Naive B cell (primary cell): ENCODE measurements around the gene CDC42. TPM values are rescaled to one million over a fixed set of nuclear protein-coding genes. Genes with fewer than 3 reads are reported as not detected.
A peak's percentile ranks its signal among the peaks of the same experiment; 100 is the strongest.

Experiments
- ATAC-seq, 2 donors: fragments of 150-1000 bp; cut with Tn5 transposase; 2 replicates each; pipeline ENCODE4 v1.10.0; 2021; ENCODE audit warnings: low read depth in 2 of 2, mild to moderate bottlenecking in 2 of 2, moderate library complexity in 2 of 2
- DNase-seq: peaks from one replicate; pipeline ENCODE4 v3.0.0; 2022
- H3K27ac Mint-ChIP-seq, 6 donors: one replicate each; pipeline ENCODE4 v1.8.0; 2020 to 2022; ENCODE audit warnings: mild to moderate bottlenecking in 6 of 6, mixed read lengths in 6 of 6, moderate library complexity in 5 of 6, inconsistent platforms in 2 of 6
- H3K27me3 Mint-ChIP-seq, 3 donors: one replicate each; pipeline ENCODE4 v1.8.0; 2021 to 2022; ENCODE audit warnings: mixed read lengths in 3 of 3, mild to moderate bottlenecking in 1 of 3
- H3K36me3 Mint-ChIP-seq, 2 donors: one replicate each; pipeline ENCODE4 v1.8.0; 2020 to 2022; ENCODE audit warnings: mixed read lengths in 2 of 2, inconsistent platforms in 1 of 2, mild to moderate bottlenecking in 1 of 2
- H3K4me1 Mint-ChIP-seq, 3 donors: one replicate each; pipeline ENCODE4 v1.8.0; 2020 to 2022; ENCODE audit warnings: mixed read lengths in 3 of 3, inconsistent platforms in 1 of 3, mild to moderate bottlenecking in 1 of 3, moderate library complexity in 1 of 3
- H3K4me3 Mint-ChIP-seq, 8 donors: one replicate each; pipeline ENCODE4 v1.8.0; 2020 to 2022; ENCODE audit warnings: mild to moderate bottlenecking in 8 of 8, mixed read lengths in 8 of 8, moderate library complexity in 8 of 8, inconsistent platforms in 2 of 8
- H3K9me3 Mint-ChIP-seq, 7 donors: one replicate each; pipeline ENCODE4 v1.8.0; 2020 to 2022; ENCODE audit warnings: mixed read lengths in 7 of 7, mild to moderate bottlenecking in 5 of 7, inconsistent platforms in 2 of 7, moderate library complexity in 1 of 7
- polyA plus RNA-seq, 6 donors: library from polyadenylated mRNA; unstranded; fragments of 300-500 nt; fragmentation: Illumina TruSeq; gene quantifications; one replicate each; pipeline ENCODE4 v1.2.3, GENCODE V29; 2021; ENCODE audit warnings: low read depth in 6 of 6

CDC42 gene
- polyA plus RNA-seq, 6 donors from 2014 or later = 165 to 491 (median 378) TPM

DNA sequence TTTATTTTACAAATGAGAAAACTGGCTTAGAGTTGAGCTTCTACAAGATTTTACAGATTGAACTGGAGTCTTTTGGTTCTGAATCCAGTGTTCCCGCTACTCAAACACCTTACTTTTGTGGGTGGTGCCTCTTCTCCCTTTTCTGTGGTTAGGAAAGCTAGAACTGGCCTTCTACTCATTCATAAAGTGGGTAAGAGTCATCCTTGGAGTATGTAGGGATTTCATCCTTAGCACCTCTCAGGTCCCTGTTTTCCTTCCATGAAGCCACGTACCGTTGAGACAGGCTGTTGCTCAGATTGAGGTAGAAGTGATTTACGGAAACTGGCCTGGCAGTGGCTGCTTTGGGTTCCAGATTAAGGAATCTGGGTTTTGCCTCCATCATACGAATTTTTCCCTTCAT, 54.6 kb downstream of the CDC42 start:
- no peaks in the 10 kb centered on the region for H3K27me3 Mint-ChIP-seq
- H3K9me3 Mint-ChIP-seq = no peaks in the 10 kb centered on the region
- no peak overlapping the region for H3K4me3 Mint-ChIP-seq
- H3K4me1 Mint-ChIP-seq = peaks cover 50 to 52% (median 51%) of the 10 kb centered on the region in 3 donors
- ATAC-seq = no peak
- DNase-seq = no peak
- peak overlapping the region in 1 of 6 donors; percentile 48 for H3K27ac Mint-ChIP-seq
- peaks cover 0 to 8% of the 10 kb centered on the region in 2 donors for H3K36me3 Mint-ChIP-seq

DNA sequence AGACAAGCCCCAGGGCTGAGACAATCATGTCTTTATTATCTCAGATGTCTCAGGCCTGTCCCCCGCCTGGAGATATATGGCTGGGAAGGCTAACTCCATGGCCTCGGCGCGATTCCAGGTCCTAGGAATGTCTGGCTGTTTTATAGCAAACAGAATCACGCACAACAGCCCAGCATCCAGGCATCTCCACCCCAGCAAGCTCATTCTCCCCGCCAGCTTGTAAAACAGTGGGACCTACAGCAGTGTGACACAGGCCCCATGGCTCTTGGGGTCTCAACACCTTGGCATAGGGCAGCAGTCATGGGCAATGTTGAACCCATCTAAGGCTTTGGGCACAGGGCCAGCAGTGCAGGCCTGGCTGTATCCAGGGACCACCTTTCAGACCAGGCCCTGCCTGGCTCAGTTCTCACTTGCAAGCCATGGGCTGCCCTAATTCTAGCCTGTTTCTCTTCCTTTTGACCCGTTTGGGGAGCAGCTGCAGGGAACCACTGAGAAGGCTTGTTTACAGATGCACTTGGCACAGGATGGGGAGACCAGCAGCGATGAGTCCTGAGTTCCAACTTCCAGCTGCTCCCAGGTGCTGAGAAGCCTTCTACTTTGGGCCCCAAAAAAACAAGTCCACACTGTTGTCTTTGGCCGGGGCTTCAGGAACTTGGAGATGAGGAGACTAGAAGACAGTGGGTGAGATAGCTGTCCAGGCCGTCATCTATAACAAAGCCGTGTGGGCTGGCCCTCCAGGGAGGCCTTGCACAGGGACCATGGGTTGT, 56.0 kb downstream of the CDC42 start:
- H3K27ac Mint-ChIP-seq = peak overlapping the region in 2 of 6 donors; percentile 39 to 40
- peaks cover 50 to 64% (median 59%) of the 10 kb centered on the region in 3 donors for H3K4me1 Mint-ChIP-seq
- H3K36me3 Mint-ChIP-seq = peaks cover 0 to 8% of the 10 kb centered on the region in 2 donors
- H3K9me3 Mint-ChIP-seq = no peaks in the 10 kb centered on the region
- DNase-seq (no peak), ATAC-seq (no peak)
- H3K4me3 Mint-ChIP-seq = no peak overlapping the region
- no peaks in the 10 kb centered on the region for H3K27me3 Mint-ChIP-seq

DNA sequence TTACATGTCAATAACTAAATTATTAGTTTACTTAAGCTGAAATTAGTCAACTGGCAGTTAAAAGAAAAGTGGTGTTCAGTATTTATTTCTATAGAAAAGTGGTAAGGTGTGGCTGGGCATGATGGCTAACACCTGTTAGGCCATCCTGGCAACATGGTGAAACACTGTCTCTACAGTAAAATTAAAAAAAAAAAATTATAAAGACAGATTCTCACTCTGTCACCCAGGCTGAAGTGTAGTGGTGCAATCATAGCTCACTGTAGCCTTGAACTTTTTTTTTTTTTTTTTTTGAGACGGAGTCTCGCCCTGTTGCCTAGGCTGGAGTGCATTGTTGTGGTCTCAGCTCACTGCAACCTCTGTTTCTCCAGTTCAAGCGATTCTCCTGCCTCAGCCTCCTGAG, 57.5 kb downstream of the CDC42 start:
- no peak overlapping the region for H3K27ac Mint-ChIP-seq
- no peak overlapping the region for H3K4me3 Mint-ChIP-seq
- H3K36me3 Mint-ChIP-seq = peaks cover 0 to 5% of the 10 kb centered on the region in 2 donors

DNA sequence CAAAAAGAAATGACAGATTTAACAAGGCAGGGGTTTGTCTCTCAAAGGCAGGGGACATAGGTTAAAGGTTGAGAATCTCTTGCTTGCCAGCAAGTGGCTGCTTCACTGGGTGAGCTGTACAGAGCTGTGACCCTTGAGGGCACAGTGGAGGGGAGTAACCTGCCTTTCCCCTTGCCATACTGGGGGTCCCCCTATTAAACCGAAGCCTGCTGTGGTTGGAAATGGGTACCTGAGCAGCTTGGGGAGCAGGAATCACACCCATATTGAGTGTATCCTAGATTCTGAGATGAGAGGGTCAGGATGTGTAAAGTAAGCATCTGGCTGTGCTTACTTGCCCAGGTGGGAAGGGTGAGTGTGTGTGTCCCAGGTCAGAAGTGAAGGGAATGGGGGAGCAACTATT, 58.6 kb downstream of the CDC42 start:
- Mint-ChIP-seq H3K4me3 (peak overlapping the region in 1 of 8 donors; percentile 39), H3K27me3 (no peaks in the 10 kb centered on the region), H3K9me3 (no peaks in the 10 kb centered on the region), H3K27ac (peak overlapping the region in 1 of 6 donors; percentile 75), H3K36me3 (peaks cover 0 to 12% of the 10 kb centered on the region in 2 donors), H3K4me1 (peaks cover 42 to 60% (median 53%) of the 10 kb centered on the region in 3 donors)
- DNase-seq (no peak), ATAC-seq (no peak)

More for the DNA sequence above, 57.5 kb downstream of the CDC42 start:
- H3K9me3 Mint-ChIP-seq = no peaks in the 10 kb centered on the region
- H3K27me3 Mint-ChIP-seq = no peaks in the 10 kb centered on the region
- ATAC-seq (no peak), DNase-seq (no peak)
- H3K4me1 Mint-ChIP-seq = peaks cover 39 to 57% (median 52%) of the 10 kb centered on the region in 3 donors

DNA sequence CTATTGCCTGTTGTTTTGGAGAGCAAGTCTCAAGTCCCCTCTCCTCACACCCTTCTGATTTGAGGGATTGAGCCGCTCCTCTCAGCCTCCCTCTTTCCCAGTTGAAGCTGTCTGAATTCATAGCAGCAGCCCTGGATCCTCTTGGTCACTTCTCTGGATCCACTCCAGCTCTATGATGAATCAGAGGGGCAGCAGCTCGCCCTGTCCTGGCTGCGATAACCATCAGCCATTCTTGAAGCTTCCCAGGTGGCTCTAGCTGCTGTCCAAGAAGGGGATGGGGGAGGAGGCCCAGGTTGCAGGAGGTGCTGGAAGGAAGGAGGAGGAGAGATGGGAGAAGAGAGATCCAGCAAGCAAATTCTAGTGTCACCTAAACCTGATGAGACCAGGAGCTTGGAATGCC, 59.1 kb downstream of the CDC42 start:
- peaks cover 44 to 60% (median 53%) of the 10 kb centered on the region in 3 donors for H3K4me1 Mint-ChIP-seq
- H3K36me3 Mint-ChIP-seq = peaks cover 0 to 12% of the 10 kb centered on the region in 2 donors
- H3K27me3 Mint-ChIP-seq = no peaks in the 10 kb centered on the region
- ATAC-seq (no peak), DNase-seq (no peak)
- no peak overlapping the region for H3K4me3 Mint-ChIP-seq
- H3K27ac Mint-ChIP-seq = peak overlapping the region in 1 of 6 donors; percentile 91
- H3K9me3 Mint-ChIP-seq = no peaks in the 10 kb centered on the region

DNA sequence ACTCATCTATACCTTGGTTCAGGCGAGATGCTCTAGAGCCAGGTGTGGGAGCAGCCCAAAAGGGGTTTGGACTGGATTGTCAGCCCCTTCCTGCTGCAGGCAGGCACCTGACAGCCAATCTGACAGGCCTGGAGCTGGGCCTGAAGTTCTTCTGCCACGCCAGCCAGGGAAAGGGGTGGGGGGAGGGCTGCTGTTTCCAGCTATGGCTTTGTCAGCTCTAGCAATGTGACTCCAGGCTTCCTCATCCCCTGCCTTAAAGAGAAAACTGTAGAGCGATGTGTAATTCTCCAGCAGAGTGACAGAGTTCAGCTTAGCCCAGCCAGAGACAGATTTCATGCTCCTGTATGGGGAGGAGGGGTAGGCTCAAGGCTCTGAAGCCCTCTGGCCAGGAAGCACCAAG, 60.0 kb downstream of the CDC42 start:
- Mint-ChIP-seq H3K27ac (peak overlapping the region in 4 of 6 donors; percentile 52 to 93 (median 72)), H3K4me3 (no peak overlapping the region), H3K36me3 (peaks cover 0 to 12% of the 10 kb centered on the region in 2 donors), H3K27me3 (no peaks in the 10 kb centered on the region), H3K9me3 (no peaks in the 10 kb centered on the region), H3K4me1 (peaks cover 50 to 65% (median 63%) of the 10 kb centered on the region in 3 donors)
- ATAC-seq (no peak), DNase-seq (no peak)

DNA sequence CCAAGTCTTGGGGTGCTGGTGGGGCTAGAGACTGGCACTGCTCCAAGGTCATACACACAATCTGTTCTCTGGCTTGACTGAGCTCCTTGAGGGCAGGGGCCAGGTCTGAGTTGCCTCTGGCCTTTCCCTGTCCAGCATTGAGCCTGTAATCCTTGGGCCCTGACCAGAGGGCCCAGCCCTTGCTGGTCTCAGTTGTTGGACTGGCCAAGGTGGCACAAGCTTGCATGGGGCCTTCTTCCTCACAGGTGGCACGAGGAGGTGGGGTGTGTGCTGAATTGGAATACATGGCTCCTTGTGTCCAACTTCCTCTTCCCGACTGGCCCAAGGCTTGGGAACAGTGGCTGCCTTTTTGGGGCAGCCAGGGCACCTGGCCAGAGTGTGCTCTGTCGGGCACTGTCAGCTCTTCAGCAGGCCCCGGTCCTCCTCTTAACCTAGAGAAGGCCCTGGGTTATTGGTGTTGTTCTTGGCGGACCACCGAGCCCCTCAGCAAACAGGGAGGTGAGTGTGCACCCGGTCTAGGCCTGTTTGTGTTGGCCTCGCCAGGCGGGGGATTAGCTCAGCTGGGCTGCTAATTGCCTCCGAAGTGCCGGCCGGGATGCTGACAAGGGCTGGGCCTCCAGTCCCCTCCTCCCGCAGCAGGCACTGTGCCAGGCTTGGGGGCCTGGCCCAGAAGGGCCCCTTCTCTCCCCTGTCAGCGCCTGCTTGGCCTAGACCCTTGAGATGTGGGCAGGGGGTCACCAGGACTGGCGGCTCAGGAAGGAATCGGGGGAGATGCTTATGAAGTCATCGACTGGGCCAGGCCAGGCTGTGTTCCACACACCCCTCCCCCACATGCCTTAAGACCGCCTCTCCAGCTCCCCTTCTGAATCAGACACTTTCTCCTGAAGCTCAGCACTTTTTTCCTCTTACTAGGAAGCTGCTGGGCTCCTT, 61.8 kb downstream of the CDC42 start:
- Mint-ChIP-seq H3K36me3 (peaks cover 0 to 12% of the 10 kb centered on the region in 2 donors), H3K9me3 (no peaks in the 10 kb centered on the region), H3K27ac (peak overlapping the region; percentile 61 to 98 (median 91)), H3K4me1 (peaks cover 62 to 75% (median 69%) of the 10 kb centered on the region in 3 donors), H3K27me3 (no peaks in the 10 kb centered on the region), H3K4me3 (no peak overlapping the region)
- no peak for ATAC-seq
- no peak for DNase-seq

DNA sequence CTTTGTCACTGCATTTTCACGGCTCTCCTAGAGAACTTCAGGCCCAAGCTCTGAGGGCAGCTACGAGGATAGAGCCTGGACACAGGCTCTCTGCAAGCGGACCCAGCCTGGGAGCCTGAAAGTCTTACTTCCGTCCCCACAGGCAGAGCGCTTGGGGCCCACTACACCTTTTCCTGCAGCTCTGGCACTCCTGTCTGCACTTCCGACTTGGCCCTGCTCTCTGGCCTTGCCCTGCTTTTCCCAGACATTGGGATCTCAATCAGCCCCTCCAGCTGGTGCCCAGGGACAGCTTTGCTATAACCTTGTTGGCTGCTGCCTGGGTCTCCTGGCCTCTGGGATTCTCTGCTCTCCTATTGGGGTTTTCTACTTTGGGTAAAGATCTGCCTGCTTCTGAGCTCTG, 62.8 kb downstream of the CDC42 start:
- ATAC-seq = no peak
- peak overlapping the region; percentile 85 to 98 (median 92) for H3K27ac Mint-ChIP-seq
- H3K4me1 Mint-ChIP-seq = peaks cover 66 to 81% (median 76%) of the 10 kb centered on the region in 3 donors
- H3K9me3 Mint-ChIP-seq = no peaks in the 10 kb centered on the region
- peak overlapping the region in 1 of 8 donors; percentile 82 for H3K4me3 Mint-ChIP-seq
- no peak for DNase-seq
- peaks cover 0 to 12% of the 10 kb centered on the region in 2 donors for H3K36me3 Mint-ChIP-seq
- no peaks in the 10 kb centered on the region for H3K27me3 Mint-ChIP-seq

DNA sequence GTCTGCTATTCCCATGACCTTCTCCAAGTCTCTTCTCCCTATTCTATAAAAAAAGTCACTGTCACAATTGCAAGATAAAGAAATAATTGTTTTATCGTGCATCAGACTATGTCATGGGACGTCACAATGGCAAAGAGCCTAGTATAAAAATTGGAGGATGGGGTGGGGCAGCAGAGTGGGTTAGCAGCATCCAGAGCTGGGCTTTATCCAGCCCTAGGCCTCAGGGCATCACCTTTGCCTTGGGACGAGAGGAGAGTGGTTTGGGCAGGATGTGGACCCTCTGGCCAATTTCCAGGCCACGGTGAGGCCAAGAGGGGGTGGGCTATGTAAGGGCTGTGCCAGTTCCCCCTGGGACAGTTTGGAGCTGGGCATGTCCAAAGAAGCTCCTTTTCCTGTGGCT, 64.7 kb downstream of the CDC42 start:
- no peaks in the 10 kb centered on the region for H3K27me3 Mint-ChIP-seq
- ATAC-seq (no peak), DNase-seq (no peak)
- peaks cover 0 to 12% of the 10 kb centered on the region in 2 donors for H3K36me3 Mint-ChIP-seq
- H3K27ac Mint-ChIP-seq = peak overlapping the region in 4 of 6 donors; percentile 51 to 92 (median 75)
- H3K9me3 Mint-ChIP-seq = no peaks in the 10 kb centered on the region
- H3K4me1 Mint-ChIP-seq = peaks cover 69 to 75% (median 74%) of the 10 kb centered on the region in 3 donors
- H3K4me3 Mint-ChIP-seq = peak overlapping the region in 3 of 8 donors; percentile 19 to 47 (median 44)

DNA sequence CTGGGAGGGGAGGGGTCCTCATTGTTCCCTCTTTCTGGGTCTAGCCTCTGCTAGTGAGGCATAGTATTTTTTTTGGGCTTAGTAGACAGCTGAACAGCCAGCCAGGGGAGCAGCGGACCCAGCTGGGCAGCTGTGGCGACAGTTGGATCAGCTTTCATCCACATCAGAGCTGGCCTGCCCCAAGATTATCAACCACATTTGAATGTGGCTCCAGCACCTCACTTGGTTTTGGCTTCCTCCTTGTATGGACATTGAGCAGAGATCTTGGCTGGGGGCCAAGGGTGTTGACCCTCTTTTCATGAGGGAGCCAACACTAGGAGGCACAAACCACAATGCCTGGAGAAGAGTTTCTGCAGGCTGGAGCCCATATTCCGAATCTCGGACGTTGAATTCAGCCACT, 65.3 kb downstream of the CDC42 start:
- no peaks in the 10 kb centered on the region for H3K9me3 Mint-ChIP-seq
- H3K27ac Mint-ChIP-seq = peak overlapping the region in 5 of 6 donors; percentile 76 to 92 (median 86)
- ATAC-seq (no peak), DNase-seq (no peak)
- H3K4me3 Mint-ChIP-seq = peak overlapping the region in 6 of 8 donors; percentile 8 to 62 (median 42)
- peaks cover 0 to 12% of the 10 kb centered on the region in 2 donors for H3K36me3 Mint-ChIP-seq
- no peaks in the 10 kb centered on the region for H3K27me3 Mint-ChIP-seq
- H3K4me1 Mint-ChIP-seq = peaks cover 62 to 71% (median 69%) of the 10 kb centered on the region in 3 donors

DNA sequence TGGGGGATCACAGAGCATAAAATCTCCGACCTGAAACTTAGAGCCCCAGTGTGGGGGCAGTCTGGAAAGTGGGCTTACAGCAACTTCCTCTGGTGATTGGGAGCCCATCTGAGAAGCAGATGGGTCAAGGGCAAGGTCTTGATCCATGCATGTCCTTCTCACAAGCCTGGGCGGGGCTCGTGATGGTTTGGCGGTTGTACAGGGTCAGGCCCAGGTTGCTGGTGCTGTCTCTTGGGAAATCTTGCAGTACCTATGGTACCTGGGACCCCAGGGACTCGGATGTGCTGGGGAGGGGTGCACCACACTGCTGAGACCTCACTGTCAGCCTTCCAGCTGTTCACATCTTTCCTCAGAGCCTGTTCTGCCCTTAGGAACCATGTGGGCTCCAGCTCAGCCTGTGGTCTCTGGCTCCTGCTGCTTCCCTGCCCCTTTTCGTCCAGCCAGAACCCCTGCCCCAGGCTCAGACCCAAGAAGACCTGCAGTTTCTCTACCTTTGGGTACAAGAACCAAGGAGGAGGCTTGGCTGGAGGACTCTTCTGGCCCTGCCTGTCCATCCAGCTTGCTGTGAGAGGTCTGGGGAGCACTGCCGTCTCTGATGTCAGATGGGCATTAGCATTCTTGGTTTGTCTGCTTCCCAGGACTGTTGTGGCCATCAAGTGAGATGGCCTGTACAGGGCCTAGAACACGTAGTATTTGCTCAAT, 65.9 kb downstream of the CDC42 start:
- ATAC-seq (peak in 1 of 2 donors; percentile 5), DNase-seq (no peak)
- no peaks in the 10 kb centered on the region for H3K27me3 Mint-ChIP-seq
- H3K36me3 Mint-ChIP-seq = peaks cover 0 to 12% of the 10 kb centered on the region in 2 donors
- no peaks in the 10 kb centered on the region for H3K9me3 Mint-ChIP-seq
- peaks cover 57 to 65% (median 63%) of the 10 kb centered on the region in 3 donors for H3K4me1 Mint-ChIP-seq
- peak overlapping the region; percentile 84 to 99 (median 90) for H3K27ac Mint-ChIP-seq
- peak overlapping the region in 6 of 8 donors; percentile 47 to 80 (median 64) for H3K4me3 Mint-ChIP-seq

DNA sequence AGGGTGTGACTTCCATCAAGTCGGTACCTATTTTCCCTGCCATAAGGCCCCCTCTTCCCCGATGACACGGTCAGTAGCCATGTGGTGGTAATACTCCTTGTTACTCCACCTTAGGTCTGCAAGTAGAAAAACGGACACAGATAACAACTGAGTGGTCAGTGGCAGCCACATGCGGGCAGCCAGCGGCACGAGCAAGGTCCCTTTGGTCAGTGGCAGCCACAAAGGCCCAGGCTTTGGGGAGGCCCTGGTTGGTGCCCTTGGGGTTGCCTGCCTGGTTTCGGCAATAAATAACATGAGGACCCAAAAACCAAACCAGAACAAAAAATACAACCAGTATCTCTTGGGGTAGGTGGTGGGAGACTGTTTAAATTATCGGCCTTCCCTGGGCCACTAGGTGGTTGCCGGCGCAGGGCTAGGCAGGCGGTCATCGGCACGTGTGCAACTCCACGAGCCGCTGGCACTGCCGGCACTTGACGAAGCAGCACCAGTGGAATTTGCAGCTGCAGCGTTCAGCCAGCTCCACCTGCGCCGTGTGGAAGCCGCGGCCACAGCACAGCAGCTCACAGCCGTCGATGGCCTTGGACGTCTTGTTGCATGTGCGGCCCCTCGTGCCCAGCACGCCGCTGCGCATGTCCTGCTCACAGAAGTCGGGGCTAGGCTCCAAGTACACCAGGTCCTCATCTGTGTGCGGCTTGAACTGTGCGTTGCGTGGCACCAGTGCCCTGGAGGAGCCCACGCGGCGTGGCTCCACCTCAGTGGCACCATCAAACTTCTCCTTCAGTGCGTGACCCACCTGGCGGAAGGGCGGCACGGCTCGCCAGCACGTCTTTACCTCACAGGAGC, 67.3 kb downstream of the CDC42 start:
- no peak for DNase-seq
- ATAC-seq = no peak
- peaks cover 57 to 65% (median 60%) of the 10 kb centered on the region in 3 donors for H3K4me1 Mint-ChIP-seq
- no peaks in the 10 kb centered on the region for H3K9me3 Mint-ChIP-seq
- peak overlapping the region in 4 of 6 donors; percentile 32 to 92 (median 68) for H3K27ac Mint-ChIP-seq
- no peaks in the 10 kb centered on the region for H3K27me3 Mint-ChIP-seq
- H3K36me3 Mint-ChIP-seq = peaks cover 0 to 8% of the 10 kb centered on the region in 2 donors
- H3K4me3 Mint-ChIP-seq = peak overlapping the region in 2 of 8 donors; percentile 47 to 59
